HG03571 (cell line): Measurements from ENCODE around the gene SFN.
"Not testable (repeated sequence)": the region's sequence is repeated elsewhere in the genome, so short reads cannot be mapped to it uniquely, and the experiment has no call there.

Experiments
- ATAC-seq: cut with Tn5 transposase; IDR thresholded peaks from one replicate; pipeline ENCODE4 v1.9.1; 2021; ENCODE audit not compliant: unreplicated experiment

SFN gene

DNA sequence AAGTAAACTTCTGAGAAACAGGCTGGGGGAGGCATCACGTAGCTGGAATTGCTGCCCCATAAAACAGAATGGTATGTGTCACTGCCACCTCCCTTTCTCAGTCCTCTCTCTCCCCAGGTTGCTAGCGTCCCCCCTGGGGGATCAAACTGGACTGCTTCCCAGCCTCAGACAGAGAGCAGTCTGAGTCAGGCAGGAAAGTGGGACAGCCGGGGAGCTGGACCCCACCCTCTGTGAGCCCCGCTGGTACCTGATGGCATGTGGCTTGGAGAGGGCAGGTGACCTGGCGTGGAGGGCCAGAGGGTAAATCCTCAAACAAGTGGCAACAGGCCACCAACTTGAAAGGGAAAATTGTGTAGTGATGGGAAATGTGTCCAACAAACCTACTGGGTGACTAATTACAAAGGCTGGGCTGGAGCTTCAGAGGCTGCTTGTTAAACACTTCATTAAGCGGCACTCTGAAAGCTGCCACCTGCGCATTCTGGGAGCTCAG is 1.0 kb upstream of the SFN start:
- no peak for ATAC-seq

GRCh38 chr1:26863685-26864077 is 732 bp downstream of the SFN start:
- no peak for ATAC-seq

- ATAC-seq: peak; percentile 89
Measured at GRCh38 chr1:26864610-26865480, 1.9 kb downstream of the SFN start.

DNA sequence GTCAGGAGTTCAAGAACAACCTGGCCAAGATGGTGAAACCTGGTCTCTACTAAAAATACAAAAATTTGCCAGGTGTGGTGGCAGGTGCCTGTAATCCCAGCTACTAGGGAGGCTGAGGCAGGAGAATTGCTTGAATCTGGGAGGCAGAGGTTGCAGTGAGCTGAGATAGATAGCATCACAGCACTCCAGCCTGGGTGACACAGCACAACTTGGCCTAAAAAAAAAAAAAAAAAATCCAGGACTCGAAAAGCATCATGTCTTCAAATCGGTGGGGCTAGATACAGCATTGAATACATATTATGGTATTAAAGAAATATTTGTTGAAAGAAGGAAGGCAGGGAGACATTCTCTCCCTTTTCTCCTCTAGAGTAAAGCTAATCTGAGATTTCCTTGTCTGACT is 10.1 kb downstream of the SFN start:
- ATAC-seq: not testable (repeated sequence)

- no peak for ATAC-seq
Measured at GRCh38 chr1:26874896-26875295, 11.9 kb downstream of the SFN start.

- ATAC-seq: no peak
Measured at GRCh38 chr1:26877326-26877725, 14.4 kb downstream of the SFN start.

DNA sequence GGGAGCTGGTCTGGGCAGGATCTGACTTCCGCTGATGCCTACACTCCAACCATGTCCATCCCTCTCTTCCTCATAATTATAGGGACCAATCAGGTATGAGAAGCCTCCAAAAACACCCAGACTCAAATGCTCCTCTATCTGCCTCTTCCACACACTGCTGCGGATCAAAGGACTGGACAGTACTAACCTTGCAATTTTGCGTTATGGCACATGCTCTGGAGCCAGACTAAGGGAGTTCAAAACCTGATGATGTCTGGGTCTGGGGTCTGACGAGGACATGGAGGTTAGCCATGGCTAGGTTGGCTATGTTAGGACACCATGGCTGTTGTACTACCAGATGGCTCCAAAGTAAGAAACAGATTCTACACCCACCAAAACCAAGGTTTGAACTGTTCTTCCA is 16.8 kb downstream of the SFN start:
- ATAC-seq: no peak

DNA sequence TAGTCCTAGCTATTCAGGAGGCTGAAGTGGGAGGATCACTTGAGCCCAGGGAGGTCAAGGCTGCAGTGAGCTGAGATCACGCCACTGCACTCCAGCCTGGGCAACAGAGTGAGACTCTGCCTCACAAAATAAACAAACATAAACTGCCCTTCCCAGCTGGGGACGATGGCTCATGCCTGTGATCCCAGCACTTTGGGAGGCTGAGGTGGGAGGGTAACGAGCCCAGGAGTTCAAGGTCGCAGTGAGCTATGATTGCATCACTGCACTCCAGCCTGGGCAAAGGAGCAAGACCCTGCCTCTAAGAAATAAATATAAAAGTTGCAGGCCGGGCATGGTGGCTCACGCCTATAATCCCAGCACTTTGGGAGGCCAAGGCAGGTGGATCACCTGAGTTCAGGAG is 18.7 kb downstream of the SFN start:
- ATAC-seq: not testable (repeated sequence)

- ATAC-seq: no peak
Measured at GRCh38 chr1:26882696-26883463, 19.9 kb downstream of the SFN start.

- no peak for ATAC-seq
Measured at GRCh38 chr1:26887125-26887524, 24.2 kb downstream of the SFN start.

DNA sequence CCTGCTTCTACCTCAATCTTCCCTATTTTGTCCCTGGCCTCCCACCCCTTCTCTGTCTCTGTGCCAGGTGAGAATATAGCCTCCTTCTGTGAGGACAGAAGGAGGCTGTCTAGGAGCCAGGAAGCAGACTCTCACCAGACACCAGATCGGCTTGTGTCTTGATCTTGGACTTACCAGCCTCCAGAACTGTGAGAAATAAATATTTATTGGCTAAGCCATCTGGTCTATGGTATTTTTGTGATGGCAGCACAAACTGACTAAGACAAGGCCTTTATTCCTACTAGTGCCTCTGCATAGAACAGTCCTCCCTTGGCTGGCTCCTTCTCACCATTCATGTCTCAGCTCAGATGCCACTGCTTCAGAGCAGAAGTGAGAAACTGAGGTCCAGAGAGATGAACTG is 25.3 kb downstream of the SFN start:
- ATAC-seq: no peak

- ATAC-seq: peak; percentile 82
Measured at GRCh38 chr1:26889551-26890466, 26.9 kb downstream of the SFN start, which contains the start of gene GPN2. TSS of gene GPN2 (minus strand) at chr1:26890283. CDS start at chr1:26890096, 187 bp downstream.

DNA sequence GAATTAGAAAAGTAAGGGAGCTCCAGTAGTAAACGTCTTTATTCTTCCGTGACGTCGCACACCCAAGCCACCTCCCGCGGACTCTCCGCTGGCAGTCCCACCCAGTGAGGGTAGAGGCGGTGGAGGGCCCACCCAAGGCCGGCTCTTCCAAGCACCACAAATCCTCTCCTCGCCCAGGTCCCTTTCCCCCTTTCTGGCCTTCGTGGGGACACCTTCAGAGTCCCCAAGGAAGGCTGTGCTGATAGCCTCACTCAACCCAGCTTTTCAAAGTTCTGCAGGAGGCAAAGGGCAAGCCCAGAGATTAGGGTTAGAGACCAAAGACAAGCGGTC is 27.5 kb downstream of the SFN start:
- peak; percentile 26 for ATAC-seq

DNA sequence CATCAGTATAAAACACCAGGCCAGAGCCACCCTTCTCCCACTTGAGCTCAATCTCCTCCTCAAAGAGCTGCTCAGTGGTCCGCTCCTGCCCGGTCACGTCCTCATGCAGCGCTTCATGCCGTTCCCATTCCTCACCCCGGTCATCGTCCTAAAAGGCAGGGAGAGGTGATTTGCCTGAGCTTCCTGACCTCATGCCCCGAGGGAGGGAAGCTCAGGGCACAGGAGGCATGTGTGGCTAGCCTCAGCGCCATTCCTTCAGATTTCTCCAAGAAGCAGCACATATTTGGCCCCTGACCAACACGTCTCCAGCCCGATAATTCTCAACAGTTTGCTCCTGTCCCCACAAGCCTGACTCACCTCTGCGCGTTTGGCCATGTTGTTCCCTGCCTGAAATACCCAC is 31.3 kb downstream of the SFN start:
- no peak for ATAC-seq

- no peak for ATAC-seq
Measured at GRCh38 chr1:26897351-26897750, 34.4 kb downstream of the SFN start.

- ATAC-seq: peak; percentile 75
Measured at GRCh38 chr1:26900001-26900814, 37.3 kb downstream of the SFN start, which contains the start of gene GPATCH3. TSS of gene GPATCH3 (minus strand) at chr1:26900467. CDS start at chr1:26900442, 25 bp downstream.

DNA sequence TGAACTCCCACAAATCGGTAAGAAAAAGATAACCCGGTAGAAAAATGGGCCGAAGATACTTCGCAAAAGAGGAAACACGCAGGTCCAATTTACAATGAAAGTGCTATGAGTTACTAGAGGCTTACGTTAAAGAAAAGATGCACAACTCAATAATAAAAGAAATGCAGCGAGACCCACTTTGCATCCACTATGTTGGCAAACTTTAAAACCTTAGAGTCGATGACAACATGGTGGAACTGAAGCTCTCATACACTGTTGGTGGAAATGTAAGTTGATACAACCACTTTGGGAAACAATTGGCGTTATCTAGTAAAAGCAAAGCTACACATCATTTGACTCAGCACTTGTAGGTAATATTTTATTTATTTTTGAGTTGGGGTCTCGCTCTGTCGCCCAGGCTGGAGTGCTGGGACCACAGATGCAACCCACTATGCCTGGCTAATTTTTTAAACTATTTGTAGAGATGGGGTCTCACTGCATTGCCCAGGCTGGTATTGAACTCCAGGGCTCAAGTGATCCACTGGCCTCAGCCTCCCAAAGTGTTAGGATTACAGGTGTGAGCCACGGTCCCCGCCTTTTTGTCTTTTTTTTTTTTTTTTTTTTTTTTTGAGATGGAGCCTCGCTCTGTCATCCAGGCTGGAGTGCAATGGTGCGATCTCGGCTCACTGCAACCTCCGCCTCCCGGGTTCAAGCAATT is 38.0 kb downstream of the SFN start:
- ATAC-seq: no peak

DNA sequence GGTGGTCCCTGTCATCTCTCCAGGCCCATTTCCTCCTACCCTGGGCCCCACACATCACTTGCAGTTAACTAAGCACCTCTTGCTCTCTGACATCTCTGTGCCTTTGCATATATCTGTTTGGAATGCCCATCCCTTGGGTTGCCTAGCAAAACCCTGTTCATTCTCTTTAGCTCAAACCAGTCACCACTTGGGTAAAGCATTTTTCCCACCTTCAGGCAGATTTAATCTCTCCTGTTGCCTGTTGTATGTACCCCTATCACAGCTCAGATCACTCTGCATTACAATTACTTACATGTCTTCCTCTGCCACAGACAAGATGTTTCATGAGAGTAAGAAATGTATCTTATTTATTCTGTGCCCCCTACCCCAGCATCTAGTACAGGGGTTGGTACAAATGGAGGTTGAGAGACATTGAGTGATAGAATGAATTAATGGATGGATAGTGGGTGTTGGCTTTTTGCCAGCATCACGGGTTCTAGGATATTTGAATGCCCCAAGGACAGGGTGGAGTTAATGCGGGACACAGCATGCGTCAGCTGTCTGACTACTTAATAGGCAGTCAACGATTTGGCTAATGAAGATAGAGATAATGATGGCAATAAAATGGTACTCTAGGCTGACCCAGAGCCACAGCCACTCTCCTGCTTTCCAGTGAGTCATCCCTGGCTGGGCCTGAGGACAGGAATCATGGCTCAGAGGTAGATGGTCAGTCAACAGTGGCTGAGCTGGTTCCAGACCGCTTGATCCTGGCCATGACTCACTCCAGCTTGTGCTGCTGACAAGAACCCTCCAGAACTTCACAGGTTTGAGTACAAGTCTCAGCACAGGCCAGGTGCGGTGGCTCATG is 44.3 kb downstream of the SFN start:
- no peak for ATAC-seq

DNA sequence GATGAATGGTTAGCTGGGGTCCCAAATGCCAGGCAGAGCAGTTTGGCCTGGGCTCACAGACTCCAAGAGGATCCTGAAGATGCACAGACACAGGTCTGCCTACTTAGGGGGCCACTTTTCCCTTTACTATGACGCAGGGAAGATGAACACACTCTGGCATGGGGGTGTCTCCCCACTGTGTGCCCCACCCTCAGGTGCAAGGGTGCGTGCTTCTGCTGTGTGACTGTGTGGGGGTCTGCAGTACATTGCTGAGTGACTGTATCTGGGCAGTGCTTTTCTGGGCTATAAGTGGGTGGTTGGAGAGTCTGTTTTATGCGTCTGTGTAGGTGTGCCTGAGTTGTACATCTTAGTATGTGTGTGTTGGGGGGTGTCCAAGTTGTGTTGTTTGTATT is 47.0 kb downstream of the SFN start:
- no peak for ATAC-seq
